CD4-positive, alpha-beta T cell treated with Interleukin-6 at 100 ng/mL for 8 hours (primary cell): ENCODE results near the gene MYO3A.
"Not testable (repeated sequence)": the region's sequence is repeated elsewhere in the genome, so short reads cannot be mapped to it uniquely, and the experiment has no call there.

Experiments
- DNase-seq: peaks from one replicate; pipeline ENCODE4 v3.0.0-alpha.2; 2020; ENCODE audit warnings: mixed read lengths, low spot score

Gene MYO3A

DNA sequence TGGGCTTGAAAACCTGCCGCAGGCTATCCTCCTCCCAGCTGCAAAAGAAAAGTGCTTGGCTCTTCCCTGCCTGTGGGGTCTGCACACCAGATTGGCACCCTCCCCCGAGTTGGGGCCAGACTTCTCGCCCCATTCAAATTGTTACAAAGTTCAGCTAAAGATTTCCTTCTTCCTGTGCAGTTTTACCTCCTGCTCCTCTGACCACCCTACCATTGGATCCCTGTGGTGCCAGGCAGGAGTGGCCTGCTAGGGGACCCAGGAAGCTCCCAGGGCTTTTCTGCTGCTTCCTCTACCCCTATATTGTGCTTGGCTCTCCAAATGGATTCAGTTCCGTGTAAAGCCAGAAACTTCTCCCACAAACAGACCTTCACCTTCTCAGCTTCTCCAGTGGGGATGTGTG lies 147.4 kb downstream of the MYO3A start:
- no peak for DNase-seq

DNA sequence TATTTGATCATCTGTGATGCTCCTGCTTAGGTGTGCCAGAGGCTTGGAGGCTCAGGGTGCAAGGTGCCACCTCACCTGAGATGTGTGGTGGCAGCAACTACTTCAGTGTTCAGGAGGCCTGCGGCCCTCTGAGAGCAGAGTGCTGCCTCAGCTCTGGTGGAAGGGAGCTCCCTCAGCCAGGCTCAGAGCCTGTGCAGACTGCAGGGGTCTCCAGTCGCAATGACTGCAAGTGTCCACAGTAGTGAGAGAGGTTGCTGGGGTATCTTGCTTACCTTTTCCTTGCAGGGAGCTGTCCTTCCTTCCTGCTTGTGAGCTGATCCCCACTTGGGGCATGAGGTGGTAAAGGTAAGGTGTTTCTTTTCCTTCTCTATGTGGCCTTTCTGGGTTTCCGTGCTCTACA lies 151.5 kb downstream of the MYO3A start:
- no peak for DNase-seq

DNA sequence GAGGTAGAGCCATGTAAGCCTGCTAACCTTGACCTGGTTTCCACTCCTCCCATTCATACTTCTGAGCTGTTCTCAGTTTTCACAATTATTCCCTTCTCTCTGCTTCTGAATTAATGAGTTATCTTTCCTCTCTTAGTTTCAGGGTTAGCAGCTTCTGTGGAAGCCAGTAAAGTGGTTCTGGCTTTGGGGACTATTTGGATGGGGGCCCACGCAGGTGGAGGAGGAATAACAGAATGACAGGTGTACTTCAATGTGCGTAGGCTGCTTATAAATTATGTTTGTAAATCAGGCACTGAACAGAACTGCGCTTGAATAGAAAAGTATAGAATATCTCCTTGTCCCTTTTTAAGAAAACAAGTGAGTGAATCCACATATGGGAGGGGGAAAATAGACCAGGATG lies 153.6 kb downstream of the MYO3A start:
- no peak for DNase-seq

DNA sequence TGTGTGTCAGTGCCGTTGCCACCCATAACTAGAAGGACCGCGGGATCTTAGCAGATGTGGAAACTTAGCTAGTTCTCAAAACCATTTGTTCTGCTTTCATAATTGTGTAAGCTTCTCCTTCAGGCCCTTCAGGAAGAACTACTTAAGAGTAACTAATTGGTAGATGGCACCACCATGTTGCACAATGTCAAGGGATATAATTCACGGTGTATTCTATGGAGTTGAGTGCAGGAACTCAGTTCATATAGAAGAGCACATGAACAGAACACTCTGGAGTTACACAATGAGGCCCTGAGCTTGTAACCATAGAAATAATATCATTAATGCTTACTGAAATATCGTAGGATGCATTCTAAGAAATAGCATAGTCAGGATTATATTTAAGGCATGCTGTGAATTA lies 156.0 kb downstream of the MYO3A start:
- DNase-seq: no peak

DNA sequence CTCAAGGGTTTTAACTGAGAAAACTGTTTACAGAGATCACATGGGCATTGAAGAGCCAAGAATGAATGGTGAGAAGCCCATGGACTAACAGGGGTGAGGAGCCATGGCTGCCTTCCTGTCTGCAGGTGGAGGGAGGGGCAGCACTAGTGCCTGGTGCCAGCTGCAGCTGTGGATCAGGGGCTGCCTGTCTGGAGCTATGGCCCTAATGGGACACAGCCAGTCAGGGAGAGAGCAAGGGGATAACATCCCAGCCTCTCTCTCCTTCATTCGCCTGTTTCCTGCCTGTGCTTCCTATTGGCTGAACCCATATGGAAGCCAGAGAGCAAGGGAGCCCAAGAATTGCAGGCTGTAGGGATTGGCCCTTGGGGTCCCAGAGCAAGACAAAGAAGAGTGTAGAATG lies 156.7 kb downstream of the MYO3A start:
- no peak for DNase-seq

DNA sequence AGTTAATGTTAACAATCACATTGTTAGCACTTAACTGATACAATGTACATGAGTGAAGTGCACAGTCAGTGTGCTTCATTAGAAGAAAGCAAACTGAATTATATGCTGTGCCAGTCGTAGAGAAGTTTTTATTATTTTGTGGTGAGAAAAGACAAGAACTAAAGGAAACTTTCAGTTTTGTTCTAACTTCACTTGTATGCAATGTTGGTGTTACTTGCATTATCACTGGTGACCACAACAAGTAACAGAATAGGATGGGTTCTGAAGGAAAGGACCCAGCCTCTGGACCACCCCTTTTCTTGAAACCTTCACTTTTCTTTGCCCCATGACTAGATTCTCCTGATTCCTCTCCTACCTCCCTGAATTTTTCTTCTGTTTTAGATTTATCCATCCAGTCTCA lies 159.2 kb downstream of the MYO3A start:
- no peak for DNase-seq

DNA sequence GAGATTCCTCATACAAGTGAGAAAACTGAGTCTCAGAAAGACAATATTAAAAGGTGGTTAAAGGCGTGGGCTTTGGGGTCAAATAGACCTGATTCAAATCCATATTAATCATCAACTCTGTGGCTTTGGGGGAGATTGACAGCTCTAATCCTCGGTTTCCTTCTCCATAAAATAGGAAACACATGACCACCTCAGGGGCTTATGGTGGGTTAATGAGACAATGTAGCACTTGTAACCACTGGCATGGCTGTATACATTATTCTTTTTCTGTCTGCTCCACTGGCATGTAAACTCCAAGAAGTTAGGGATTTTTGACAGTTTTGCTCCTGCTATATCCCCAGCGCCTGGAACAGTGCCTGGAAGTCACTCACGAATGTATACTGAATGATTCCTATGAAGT lies 161.8 kb downstream of the MYO3A start:
- DNase-seq: no peak

DNA sequence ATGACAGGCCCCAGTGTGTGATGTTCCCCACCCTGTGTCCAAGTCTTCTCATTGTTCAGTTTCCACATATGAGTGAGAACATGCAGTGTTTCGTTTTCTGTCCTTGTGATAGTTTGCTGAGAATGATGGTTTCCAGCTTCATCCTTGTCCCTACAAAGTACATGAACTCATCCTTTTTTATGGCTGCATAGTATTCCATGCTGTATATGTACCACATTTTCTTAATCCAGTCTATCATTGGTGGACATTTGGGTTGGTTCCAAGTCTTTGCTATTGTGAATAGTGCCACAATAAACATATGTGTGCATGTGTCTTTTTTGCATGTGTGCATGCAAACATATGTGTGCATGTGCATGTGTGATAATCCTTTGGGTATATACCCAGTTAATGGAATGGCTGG lies 163.5 kb downstream of the MYO3A start:
- not testable (repeated sequence) for DNase-seq

DNA sequence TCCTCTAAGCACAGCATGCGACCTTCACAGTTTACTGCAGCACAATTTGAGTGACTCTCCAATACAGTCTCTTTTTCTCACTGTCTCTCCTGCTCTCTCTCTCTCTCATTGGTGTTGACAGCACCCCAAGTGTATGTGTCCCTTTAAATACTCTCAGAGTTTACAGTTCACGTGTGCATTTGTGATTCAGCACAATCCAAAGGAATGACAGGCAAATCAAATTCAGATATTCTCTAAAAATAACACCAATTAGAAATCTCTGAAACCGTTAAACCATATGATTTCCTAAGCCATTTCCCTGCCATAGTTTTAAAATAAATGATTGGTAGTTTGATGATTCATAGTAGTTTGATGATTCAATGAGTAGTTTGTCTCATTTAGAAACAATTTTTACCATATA lies 178.5 kb downstream of the MYO3A start:
- no peak for DNase-seq

DNA sequence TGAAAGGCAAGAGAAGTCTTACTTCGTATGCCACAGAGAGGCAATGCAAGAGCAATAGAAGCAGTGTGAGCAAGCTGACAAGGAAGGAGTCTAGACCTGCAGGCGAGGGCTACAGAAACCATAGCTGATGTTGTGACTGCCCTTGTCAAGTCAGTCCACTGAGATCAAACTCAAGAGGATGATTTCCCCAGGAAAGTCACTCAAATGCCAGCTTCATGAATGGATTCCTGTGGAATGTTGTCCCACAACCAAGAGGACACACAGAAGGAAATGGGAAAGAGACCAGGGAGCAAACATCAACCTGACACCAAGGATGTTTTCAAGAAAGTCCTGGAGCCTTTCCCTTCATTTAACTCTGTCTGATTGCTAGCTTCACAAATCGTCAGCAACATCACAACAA lies 204.6 kb downstream of the MYO3A start:
- no peak for DNase-seq

DNA sequence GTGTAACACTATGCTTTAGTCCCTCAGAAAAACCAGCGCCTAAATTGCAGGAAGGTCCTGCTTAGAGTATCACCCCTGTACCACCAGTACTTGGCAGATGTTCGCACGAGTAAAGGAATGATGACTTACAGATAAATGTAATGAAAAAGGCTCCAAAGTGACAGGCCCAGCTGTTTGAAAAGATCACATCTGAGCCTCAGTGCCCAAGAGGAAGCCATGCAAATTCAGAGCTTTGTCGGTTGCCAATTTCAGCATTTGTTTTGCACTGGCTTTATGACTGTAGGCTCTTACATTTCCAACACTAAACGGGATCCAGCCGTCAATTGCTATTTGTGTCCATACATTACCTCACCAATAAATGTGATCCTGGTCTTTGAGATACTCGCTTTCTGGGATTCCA lies 222.0 kb downstream of the MYO3A start:
- DNase-seq: no peak

DNA sequence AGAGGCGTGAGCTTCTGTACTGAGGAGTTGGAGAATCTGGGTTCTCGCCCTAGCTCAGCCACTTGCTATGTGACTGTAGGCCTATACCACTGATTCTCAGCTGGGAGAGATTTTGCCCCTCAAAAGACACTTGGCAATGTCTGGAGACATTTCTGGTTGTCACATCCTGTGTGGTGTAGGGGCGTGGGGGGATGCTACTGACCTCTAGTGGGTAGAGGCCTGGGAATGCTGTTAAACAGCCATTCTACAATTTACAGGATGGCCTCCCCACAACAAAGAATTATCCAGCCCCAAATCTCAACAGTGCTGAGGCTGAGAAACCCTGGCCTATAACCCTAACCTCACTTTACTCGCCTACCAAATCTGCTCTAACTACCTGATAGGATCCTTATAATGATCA lies 223.7 kb downstream of the MYO3A start:
- DNase-seq: no peak

DNA sequence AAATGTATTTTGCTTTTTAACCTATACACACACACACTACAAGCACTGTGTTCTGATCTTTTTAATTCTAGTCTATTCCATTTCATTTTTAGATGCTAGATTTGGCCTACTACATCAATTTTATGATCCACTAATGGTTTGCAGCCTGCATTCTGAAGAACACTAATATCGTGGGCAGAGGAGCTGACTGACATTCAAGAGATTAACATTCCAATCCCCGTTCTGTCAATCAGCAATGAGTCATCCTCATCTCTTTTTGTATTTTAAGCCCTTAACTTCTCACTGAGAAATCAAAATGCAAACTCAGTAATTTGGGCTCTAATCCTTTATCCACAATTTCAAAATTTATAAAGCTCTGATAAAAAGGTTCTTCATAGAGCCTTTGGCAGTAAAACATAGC lies 235.4 kb downstream of the MYO3A start:
- no peak for DNase-seq

DNA sequence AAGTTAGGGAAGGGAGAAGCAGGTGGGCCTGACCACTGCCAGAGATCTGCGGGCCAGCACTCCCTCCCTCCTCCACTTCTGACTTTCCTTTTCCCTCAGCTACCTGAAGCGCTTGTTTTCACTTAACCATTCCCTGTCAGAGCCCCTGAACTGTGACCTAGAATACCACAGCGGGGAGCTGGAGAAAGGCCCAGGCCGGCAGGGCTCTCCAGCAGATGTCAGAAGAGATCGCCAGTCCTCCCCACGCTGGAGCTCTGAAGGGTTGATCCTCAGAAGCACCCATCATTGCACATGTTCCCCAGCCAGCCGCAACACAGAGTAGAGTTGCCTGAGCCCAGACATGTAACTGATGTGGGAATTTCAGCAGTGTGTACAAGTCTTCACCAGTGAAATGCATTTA lies 238.1 kb downstream of the MYO3A start:
- no peak for DNase-seq

DNA sequence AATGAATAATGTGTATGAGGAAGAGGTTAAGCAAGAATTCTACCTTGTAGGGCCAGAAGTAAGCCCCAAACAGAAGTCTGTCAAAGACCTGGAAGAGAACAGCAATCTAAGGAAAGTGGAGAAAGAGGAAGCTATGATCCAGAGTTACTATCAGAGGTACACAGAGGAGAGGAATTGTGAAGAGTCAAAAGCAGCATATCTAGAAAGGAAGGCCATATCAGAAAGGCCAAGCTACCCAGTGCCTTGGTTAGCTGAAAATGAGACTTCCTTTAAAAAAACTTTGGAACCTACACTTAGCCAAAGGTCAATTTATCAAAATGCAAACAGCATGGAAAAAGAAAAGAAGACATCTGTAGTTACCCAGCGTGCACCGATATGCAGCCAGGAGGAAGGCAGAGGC lies 239.8 kb downstream of the MYO3A start:
- DNase-seq: no peak

DNA sequence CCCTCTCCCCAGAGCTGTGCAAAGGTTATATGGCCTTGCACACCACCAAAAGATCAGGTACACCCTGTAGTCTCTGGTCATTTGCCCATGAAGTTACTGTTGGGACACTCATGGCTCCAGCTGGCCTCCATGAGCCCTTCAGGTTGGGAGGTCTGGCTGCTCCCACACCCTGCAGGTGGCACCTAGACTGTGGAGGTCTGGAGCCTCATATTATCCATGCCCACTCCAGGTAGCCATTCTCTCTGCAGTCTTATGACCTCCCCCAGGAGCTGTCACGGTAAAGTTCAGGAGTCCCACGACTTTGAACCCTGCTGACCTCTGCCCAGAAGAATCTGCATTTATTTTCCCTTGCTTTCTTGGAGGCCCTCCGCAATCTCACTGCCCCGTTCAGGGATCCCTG lies 243.3 kb downstream of the MYO3A start:
- no peak for DNase-seq

DNA sequence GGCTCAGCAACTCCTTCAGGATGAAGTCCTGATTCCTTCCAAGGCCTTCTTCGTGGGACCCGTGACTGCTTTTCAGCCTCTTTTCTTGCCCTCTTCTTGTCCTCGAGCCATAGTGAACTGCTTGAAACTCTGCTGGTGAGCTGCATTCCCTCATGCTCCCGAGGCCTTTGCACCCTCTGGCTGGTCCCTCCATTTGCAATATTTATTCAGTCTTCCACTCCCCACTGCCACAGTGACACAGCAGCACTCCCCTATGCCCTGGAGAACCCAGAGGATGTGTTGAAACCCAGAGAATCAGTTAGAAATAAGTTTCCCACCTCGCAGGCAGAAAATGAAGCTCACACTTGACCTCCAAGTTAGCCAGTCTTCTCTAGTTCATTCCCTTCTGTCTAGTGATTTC lies 260.2 kb downstream of the MYO3A start:
- DNase-seq: no peak

DNA sequence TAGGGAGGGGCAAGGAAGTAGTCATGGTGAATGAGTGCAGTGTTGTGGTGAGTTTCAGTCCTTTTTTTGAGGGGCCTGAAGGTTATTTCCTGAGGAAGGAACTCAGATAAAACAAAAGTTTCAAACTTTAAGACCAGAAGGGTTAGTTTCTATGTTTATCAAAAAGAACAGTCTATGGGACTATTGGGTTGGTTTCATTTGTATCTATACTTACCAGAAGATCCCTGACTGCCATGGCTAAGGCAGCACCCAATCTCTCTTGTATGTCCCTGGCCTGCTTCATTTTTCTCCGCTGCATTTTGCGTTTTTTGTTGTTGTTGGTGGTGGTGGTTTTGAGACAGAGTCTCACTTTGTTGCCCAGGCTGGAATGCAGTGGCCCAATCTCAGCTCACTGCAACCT lies 263.2 kb downstream of the MYO3A start:
- no peak for DNase-seq

DNA sequence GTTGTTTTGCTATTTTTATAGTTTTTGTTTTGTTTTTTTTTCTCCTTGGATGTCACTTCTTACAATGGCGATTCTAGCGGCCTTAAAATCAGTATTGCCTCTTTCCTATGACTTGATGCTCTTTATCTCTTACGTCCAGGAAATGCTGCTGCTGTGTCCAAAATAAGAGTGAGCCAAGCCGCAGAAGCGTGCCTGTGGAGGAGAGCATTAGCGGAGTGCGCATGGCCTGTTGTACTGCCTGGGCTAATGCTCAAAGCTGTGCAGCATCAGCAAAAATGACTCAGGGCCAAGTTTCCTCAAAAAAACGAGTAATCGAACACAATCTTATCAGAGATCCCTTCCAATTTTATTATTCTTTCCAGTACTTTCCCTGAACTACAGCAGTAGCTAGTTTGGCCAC lies 264.1 kb downstream of the MYO3A start:
- no peak for DNase-seq

DNA sequence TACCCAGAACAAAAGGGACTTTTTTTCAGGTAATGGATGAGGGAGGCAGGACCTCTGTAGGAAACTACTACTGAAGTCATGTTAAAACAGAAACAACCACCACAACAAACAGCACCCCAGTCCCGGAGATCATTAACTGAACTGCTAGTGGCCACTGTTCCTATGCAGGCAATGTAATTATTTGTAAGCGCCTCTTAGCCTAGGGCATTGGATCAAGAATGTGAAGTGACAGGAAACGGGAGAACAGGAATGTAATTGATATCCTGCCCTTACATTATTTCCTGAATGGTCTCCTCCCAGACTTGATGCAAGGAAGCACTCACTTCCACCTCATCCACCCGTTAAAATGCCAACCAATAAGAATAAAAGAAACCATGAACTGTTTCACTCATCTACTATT lies 265.8 kb downstream of the MYO3A start:
- no peak for DNase-seq

DNA sequence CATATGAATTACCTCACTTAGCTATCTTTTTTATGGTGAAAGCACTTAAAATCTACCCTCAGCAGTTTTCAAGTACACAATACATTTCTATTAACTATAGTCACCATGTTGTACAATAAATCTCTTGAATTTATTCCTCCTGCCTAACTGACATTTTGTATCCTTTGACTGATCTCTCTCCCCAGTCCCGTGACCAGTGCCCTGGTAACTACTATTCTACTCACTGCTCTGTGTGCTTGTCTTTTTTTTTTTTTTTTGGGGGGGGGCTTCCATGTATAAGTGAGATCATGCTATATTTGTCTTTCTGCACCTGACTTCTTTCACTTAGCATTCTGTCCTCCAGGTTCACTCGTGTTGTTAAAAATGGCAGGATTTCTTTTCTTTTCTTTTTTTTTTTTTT lies 271.2 kb downstream of the MYO3A start:
- no peak for DNase-seq

DNA sequence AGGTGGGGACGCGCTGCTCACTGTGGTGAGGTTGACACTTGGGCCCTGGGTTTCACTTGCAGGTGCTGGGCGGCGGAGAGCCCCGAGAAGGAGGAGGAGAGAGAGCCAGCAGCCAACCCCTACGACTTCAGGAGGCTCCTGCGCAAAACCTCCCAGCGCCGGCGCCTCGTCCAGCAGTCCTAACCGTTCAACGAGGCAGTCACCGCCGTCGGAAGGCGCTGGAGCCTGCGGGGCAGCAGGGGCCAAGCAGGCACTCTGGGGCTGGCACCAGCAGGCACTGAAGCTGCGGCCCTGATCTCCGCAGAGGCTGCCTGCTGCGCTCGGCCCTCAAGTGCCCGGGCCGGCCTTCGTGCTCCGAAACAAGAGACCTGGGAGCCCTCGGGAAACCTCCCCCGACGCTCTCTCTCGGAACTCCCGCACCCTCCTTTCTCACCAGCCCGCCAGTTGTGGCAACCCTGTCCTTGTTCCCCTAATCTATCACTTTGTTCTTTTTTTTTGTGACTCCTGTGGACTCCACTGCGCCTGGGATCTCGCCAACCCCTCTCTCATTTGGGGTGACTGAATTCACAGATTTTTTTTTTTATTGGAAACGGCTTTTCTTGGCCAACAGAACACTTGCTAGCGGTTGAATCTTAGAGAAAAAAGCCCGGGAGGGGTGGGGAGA lies 277.9 kb downstream of the MYO3A start:
- no peak for DNase-seq

DNA sequence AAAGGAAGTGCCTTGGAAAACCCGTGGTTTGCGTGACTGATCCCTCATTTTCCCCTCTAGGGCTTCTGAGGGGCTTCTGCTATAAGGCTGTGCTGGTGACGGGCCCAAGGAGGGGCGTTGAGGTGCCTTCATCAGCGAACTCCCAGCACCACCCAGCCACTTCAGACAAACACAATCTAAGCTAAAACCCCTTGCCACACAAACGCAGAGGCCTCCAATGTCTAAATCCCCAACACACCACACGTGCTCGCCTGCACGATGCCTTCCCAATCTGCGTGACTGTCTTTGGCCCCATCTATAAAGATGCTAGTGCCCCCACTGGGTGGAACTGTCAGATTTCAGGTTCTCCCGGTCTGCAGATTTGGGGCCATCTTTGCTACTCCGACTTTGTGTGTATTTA lies 278.5 kb downstream of the MYO3A start:
- DNase-seq: no peak

DNA sequence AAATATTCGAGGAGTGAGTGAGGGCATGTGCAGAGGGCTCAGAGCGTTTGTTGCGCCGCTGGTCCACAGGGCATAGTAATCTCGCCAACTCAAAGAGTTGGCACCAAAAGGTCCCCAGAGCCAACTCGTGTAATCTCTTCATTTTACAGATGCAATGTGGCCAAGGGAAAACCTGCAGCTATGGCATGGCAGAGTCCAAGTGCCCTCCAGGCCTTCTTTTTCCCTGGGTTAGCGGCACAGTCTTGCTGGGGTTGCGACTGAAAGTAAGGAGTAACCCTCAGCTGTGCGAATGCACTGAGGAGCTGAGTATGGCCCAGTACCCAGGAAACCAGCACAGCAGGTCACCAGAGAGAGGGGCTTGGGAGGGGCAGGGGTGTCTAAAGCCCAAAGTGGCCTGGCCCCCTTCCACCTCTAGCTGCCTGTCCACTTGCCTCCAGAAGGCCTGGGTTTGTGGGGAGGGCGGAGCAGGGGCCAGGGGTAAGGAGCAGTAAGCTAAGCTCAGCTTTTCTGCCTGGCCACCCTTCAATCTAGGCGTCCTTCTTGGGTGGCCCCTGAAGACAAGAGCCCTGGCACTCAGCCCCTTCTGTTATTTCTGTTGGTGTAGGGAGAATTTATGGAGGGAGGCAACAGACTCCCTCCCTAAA lies 279.2 kb downstream of the MYO3A start:
- no peak for DNase-seq
